Activated CD4-positive, alpha-beta T cell treated with anti-CD3 and anti-CD28 coated beads, Interleukin-2, amount 50 U/mL, for 16 hours (primary cell): ENCODE data around the gene AP1B1.
A peak's percentile ranks its signal among the peaks of the same experiment; 100 is the strongest.

Experiments
- DNase-seq: peaks from one replicate; pipeline ENCODE4 v3.0.0-alpha.2; 2020

AP1B1 gene

DNA sequence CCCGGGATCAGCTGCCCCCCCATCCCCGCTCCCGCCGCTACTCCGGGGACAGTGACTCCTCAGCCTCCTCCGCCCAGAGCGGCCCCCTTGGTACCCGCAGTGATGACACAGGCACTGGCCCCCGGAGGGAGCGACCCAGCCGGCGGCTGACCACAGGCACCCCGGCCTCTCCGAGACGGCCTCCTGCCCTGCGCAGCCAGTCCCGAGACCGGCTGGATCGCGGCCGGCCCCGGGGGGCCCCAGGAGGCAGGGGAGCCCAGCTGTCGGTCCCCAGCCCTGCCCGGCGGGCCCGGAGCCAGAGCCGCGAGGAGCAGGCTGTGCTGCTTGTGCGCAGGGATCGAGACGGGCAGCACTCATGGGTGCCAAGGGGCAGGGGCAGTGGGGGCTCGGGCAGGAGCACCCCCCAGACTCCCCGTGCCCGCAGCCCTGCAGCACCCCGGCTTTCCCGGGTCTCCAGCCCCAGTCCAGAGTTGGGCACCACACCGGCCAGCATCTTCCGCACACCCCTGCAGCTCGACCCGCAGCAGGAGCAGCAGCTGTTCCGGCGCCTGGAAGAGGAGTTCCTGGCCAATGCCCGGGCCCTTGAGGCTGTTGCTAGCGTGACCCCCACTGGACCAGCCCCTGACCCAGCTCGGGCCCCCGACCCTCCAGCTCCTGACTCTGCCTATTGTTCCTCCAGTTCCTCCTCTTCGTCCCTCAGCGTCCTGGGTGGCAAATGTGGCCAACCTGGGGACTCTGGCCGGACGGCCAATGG, 76.7 kb downstream of the AP1B1 start:
- DNase-seq, result no peak

DNA sequence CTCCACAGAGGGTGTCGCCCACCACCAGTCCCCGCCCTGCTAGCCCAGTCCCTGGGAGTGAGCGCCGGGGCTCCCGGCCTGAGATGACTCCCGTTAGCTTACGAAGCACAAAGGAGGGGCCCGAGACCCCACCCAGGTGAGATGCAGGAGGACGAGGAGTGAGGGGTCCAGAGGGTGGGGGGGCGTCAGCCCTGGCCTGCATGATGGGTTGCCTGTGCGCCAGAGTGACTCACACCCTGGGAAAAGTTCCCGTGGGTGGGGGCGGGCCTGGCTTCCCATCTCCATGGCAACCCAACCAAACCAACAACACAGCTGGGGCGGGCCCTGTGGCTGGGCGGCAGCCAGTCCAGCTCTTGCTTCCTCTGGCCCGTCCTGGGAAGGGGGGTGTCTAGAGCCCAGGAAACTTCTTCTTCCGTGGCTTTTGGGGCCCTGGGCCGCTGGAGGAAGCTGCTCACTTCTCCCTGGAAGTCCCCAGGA, 77.5 kb downstream of the AP1B1 start:
- DNase-seq, result peak; percentile 71

DNA sequence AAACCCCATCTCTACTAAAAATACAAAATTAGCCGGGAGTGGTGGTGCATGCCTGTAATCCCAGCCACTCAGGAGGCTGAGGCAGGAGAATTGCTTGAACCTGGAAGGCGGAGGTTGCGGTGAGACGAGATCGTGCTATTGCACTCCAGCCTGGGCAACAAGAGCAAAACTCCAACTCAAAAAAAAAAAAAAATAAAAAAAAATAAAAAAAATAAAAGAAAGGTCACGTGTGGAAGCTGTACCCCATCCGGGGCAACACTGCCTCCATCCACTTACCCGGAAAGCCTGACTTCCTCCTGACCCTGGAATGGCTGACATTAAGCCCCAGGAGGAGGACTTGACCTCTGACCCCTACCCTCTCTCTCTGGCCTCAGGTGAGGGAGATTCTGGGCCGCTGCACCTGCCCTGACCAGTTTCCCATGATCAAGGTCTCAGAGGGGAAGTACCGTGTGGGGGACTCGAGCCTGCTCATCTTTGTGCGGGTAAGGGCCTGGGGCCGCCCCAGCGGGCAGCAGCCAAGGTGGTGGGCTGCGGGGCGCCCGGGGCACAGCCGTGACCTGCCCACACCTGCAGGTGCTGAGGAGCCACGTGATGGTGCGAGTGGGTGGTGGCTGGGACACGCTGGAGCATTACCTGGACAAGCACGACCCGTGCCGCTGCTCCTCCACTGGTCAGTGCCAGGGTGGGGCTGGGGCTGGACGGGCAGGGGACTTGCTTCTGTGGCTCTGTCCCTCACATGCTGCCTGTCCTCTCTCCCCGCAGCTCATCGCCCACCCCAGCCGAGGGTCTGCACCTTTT, 78.1 kb downstream of the AP1B1 start:
- no peak for DNase-seq

- no peak for DNase-seq
Measured at GRCh38 chr22:29309332-29310064, 78.9 kb downstream of the AP1B1 start.

DNA sequence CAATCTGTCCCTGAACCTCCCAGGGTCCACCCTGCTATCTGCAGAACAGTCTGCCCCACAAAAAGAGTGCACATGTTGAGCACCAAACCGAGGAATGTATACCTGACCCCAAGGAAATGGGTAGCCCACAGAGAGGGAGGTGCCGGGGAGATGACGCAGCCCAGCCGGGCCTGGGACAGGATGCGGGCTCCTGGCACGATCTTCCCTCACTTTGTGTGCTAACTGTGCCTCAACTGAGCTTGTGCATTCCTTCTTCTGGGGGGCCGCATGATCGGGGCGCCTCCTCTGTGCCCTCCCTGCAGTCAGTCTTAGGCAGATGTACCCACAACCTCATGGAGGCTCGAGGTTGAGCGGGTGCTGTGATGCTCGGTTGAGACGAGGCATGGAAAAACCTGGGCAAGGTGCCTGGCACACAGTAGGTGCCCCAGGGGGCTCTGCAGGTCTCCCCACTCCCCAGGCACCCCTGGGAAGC, 79.5 kb downstream of the AP1B1 start:
- peak; percentile 44 for DNase-seq

GRCh38 chr22:29308148-29308790, 80.1 kb downstream of the AP1B1 start:
- no peak for DNase-seq

GRCh38 chr22:29307596-29308147, 80.7 kb downstream of the AP1B1 start:
- DNase-seq, result no peak

DNA sequence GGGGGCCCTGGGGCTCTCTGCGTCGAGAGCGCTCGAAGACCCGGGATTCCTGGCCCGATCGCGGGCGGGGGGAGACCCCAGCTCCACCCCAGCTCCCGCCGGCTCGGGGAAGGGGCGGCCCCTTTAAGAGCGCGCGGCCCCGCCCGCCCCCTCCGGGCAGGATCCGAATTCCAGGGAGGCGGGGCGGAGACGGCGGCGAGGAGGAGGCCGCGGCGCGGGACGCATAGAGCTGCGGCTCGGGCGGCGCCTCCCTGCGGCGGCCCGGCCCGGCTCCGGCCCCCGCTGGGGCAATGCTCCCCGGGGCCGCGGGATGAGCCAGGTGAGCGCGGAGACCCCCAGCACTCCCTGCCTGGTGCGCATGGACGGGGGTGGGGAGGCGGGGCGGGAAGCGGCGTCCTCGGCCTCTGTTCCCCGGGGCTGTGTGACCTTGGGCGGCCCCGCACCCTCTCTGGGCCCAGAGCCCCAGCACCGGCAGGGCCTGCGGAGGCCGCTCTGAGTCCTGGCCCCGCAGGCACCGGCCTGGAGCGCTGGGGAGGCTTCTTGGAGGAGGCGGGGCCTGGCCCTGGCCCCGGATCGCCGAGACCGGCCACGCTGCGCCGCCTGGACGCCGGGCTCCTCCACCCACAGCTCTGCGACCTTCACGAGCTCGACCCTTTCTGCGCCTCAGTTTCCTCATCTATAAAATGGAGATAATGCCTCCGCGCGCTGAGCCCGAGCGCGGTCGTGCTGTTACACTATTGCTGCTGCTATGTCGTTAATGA, 81.4 kb downstream of the AP1B1 start:
- DNase-seq, result no peak

DNA sequence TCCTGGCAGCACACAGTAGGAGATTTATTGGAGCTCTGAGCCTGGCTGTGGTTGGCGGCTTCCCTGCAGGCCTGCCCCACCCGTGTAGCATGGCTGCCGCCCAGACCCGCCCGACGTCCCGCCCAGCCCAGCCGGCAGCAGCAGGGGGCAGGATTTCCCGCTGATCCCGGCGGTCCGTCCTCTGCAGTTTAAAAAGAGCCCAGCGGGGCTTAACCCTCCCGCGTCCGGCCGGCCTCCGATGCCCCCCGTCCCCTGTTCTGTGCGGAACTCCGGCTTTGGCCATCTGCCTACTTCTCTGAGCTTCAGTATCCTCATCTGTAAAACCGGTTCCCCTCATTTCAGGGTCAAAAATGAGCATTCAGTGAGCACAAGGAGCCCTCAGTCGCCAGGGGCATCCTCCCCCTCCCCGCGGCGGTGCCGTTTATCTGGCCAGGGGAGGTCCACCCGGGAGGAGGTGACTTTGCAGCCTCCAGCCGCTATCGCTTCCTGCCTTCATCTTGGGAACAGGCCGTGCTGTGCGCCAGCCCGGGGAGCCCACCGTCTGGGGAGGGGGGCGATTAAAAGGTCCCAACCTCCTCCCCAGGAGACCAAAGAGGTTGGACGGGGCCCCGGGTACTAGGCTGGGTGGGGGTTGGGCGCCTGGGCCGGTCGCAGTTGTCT, 82.1 kb downstream of the AP1B1 start, which contains the start of gene GAS2L1:
Gene GAS2L1, plus strand, starts transcription at position 476 of the 660 bp plus-strand sequence. CDS start 1,456 bp downstream, outside the sequence.
- peak; percentile 47 for DNase-seq

- DNase-seq, result no peak
Measured at GRCh38 chr22:29305836-29306174, 82.6 kb downstream of the AP1B1 start.

DNA sequence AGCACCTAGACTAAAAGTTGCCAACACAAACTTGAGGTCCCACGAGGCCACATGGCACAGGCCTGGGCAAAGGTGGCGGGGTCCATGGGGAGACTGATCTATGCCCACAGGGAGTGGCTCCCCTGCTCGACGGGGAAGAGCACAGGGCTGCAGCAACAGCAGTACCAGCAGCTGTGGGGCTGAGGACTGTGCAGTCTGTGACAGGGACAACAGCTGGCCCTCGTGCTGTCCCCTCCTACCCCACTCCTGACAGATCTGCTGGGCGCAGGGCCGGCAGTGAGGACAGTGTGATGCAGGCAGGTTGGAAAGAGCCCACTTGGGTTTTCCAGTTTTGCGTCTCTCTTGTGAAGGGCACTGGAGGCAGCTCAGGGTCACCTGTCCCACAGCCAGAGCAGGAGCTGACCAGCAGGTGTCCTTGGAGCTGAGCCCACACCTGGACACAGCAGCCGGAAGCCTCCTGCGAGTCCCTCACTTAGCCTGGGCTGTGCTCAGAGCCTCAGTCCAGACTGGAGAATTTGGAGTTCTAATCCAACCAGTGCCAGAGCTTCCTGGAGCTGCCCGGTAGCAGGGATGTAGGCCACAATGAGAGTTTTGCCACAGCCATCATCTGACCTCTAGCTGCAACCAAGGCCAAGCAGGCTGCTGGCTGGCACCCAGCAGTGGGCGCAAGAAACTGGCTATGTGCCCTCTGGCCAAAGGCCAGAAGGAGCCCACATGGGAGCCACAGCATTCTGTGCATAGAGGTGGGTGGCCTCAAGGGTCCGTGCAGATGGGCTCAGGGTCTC, 85.5 kb downstream of the AP1B1 start:
- DNase-seq, result no peak

DNA sequence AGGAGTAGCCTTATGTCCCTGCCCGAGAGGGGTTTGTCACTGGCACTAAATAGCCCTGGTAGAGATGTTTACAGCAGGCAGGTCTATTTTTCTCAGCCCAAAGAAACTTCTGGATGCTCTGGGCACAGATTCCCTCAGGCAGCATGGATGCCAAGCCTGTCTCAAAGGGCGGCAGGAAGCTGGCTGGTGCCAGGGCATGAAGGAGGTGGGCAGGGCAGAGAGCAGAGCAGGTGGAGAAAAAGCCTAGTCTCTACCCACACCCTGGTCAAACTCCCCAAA, 86.0 kb downstream of the AP1B1 start:
- DNase-seq, result no peak

DNA sequence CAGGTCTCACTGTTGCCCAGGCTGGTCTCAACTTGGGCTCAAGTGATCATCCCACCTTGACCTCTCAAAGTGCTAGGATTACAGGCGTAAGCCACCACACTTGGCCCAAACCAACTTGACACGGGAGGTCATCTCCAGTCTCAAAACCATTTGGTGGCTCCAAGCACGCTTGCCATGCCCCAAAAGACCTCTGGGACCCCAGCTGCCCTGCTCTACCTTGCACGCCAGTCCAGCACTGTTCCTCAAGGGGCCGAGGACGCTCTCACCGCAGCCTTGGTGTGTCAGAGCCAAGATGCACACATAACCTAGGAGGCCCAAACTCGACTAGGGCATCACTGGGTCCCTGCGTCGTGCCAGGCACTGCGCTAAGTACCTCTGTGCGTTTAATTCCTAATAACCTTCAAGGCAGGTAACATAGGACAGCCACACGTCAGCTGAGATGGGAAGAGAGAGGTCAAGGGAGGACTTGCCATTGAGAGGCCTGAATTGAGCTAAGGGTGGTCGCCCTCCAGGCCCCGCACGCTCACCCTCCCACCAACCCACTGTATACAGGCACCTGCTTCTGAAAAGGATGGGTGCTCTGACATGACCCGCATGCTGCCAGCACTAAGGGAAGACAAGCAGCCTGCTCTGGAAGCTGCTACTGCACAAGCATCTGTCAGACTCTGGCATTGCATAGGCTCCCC, 86.5 kb downstream of the AP1B1 start:
- DNase-seq, result no peak

GRCh38 chr22:29300807-29301601, 87.4 kb downstream of the AP1B1 start:
- DNase-seq, result no peak

- no peak for DNase-seq
Measured at GRCh38 chr22:29300467-29300806, 87.9 kb downstream of the AP1B1 start.

DNA sequence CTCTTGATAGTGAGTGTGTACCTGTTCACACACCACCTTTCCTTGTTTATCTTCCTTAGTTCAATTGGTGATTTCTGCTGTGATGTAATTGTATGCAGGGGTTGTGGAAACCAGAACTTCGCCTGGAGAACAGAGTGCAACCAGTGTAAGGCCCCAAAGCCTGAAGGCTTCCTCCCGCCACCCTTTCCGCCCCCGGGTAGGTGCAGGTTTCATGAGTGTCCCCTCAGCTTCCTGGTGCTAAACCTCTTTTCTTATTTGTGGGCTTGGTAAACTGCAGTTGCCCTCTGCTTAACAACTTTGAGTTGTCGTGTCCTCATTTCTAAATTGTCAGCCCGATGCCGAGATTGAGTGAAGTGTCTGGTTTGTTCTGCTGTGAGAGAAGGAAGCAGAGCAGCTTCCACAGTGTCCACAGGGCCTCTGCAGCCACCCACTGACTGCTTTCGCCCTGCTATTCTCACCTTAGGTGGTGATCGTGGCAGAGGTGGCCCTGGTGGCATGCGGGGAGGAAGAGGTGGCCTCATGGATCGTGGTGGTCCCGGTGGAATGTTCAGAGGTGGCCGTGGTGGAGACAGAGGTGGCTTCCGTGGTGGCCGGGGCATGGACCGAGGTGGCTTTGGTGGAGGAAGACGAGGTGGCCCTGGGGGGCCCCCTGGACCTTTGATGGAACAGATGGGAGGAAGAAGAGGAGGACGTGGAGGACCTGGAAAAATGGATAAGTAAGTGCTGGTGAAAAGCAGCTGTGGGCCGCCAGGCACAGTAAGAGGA, 89.1 kb downstream of the AP1B1 start:
- no peak for DNase-seq

DNA sequence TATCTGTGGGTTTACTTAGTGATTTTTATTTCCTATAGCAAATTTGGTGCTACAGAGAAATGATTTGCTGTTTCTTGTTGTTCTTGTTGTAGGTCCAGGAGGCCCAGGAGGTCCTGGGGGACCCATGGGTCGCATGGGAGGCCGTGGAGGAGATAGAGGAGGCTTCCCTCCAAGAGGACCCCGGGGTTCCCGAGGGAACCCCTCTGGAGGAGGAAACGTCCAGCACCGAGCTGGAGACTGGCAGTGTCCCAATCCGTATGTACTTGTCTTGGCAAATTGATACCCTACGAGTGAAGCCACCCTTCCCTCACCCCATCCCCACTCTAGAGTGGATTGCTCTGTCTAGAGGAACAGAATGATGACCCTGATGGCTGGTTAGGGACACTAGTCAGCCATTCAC, 89.7 kb downstream of the AP1B1 start:
- DNase-seq, result no peak

- no peak for DNase-seq
Measured at GRCh38 chr22:29292379-29292778, 96.0 kb downstream of the AP1B1 start.
